H9 (cell line): ENCODE data around the gene ARHGAP45. TPM values are rescaled to one million over a fixed set of nuclear protein-coding genes. Genes with fewer than 3 reads are reported as not detected.

Experiments
- DNase-seq: peaks from one replicate; pipeline ENCODE4 v3.0.0-alpha.2; 2017
- H2AFZ ChIP-seq: one replicate; pipeline ENCODE4 v1.6.1; 2013; ENCODE audit warnings: mild to moderate bottlenecking, low read length, control low read depth, moderate library complexity
- H2AK5ac ChIP-seq: 2 replicates; pipeline ENCODE4 v1.6.1; 2013; ENCODE audit warnings: low read length, control low read depth, mixed read lengths; ENCODE audit not compliant: insufficient read length
- H2BK120ac ChIP-seq: one replicate; pipeline ENCODE4 v1.6.1; 2013; ENCODE audit warnings: low read depth, mild to moderate bottlenecking, low read length, control low read depth, inconsistent platforms; ENCODE audit not compliant: poor library complexity, severe bottlenecking
- H2BK12ac ChIP-seq: 2 replicates; pipeline ENCODE4 v1.6.1; 2013; ENCODE audit warnings: low read length, control low read depth, mixed read lengths, low read depth; ENCODE audit not compliant: insufficient read length
- H2BK15ac ChIP-seq: 2 replicates; pipeline ENCODE4 v1.6.1; 2013; ENCODE audit warnings: low read depth, low read length, control low read depth
- H2BK20ac ChIP-seq: one replicate; pipeline ENCODE4 v1.6.1; 2013; ENCODE audit warnings: low read depth, mild to moderate bottlenecking, low read length, control low read depth, inconsistent platforms; ENCODE audit not compliant: poor library complexity, severe bottlenecking
- H2BK5ac ChIP-seq: 2 replicates; pipeline ENCODE4 v1.6.1; 2013; ENCODE audit warnings: low read length, control low read depth, mixed read lengths; ENCODE audit not compliant: insufficient read length
- H3K14ac ChIP-seq: 2 replicates; pipeline ENCODE4 v1.6.1; 2013; ENCODE audit warnings: low read length, control low read depth; ENCODE audit not compliant: insufficient read depth
- H3K18ac ChIP-seq: 2 replicates; pipeline ENCODE4 v1.6.1; 2013; ENCODE audit warnings: low read depth, mild to moderate bottlenecking, mixed read lengths, low read length, control low read depth; ENCODE audit not compliant: insufficient read length
- H3K23ac ChIP-seq: 2 replicates; pipeline ENCODE4 v1.6.1; 2013; ENCODE audit warnings: low read length, control low read depth, mixed read lengths, low read depth; ENCODE audit not compliant: insufficient read length
- H3K23me2 ChIP-seq: 2 replicates; pipeline ENCODE4 v1.6.1; 2013; ENCODE audit warnings: low read depth, mild to moderate bottlenecking, mixed read lengths, low read length, control low read depth; ENCODE audit not compliant: insufficient read length, poor library complexity, severe bottlenecking
- H3K27ac ChIP-seq: 2 replicates; pipeline ENCODE4 v1.5.1; 2013; ENCODE audit warnings: low read length, control low read depth, mixed read lengths, low read depth; ENCODE audit not compliant: insufficient read length
- H3K27me3 ChIP-seq: 2 replicates; pipeline ENCODE4 v1.6.1; 2013; ENCODE audit warnings: low read length, control low read depth, inconsistent platforms; ENCODE audit not compliant: insufficient read depth
- H3K4ac ChIP-seq: 2 replicates; pipeline ENCODE4 v1.6.1; 2013; ENCODE audit warnings: low read depth, mild to moderate bottlenecking, control low read depth, inconsistent platforms, low read length, moderate library complexity
- H3K4me1 ChIP-seq: 2 replicates; pipeline ENCODE4 v1.6.1; 2013; ENCODE audit warnings: low read length, control low read depth, inconsistent platforms; ENCODE audit not compliant: insufficient read depth
- H3K4me2 ChIP-seq: 2 replicates; pipeline ENCODE4 v1.6.1; 2013; ENCODE audit warnings: low read length, control low read depth, mixed read lengths; ENCODE audit not compliant: insufficient read length, insufficient read depth
- H3K56ac ChIP-seq: 2 replicates; pipeline ENCODE4 v1.6.1; 2013; ENCODE audit warnings: low read depth, mild to moderate bottlenecking, mixed read lengths, low read length, control low read depth; ENCODE audit not compliant: insufficient read length
- H3K79me1 ChIP-seq: 2 replicates; pipeline ENCODE4 v1.6.1; 2013; ENCODE audit warnings: low read depth, mild to moderate bottlenecking, moderate library complexity, low read length, control low read depth, inconsistent platforms; ENCODE audit not compliant: insufficient read depth, poor library complexity, severe bottlenecking
- H3K79me2 ChIP-seq: 2 replicates; pipeline ENCODE4 v1.6.1; 2013; ENCODE audit warnings: low read length, control low read depth, inconsistent platforms; ENCODE audit not compliant: insufficient read depth
- H3K9ac ChIP-seq: 2 replicates; pipeline ENCODE4 v1.6.1; 2013; ENCODE audit warnings: low read length, control low read depth, mixed read lengths; ENCODE audit not compliant: insufficient read length; ENCODE audit errors: extremely low read depth
- H3K9me3 ChIP-seq: one replicate; pipeline ENCODE4 v1.6.1; 2013; ENCODE audit warnings: low read depth, low read length, inconsistent platforms; ENCODE audit not compliant: control insufficient read depth
- H3T11ph ChIP-seq: one replicate; pipeline ENCODE4 v1.6.1; 2013; ENCODE audit warnings: mild to moderate bottlenecking, low read length, control low read depth, inconsistent platforms
- H4K20me1 ChIP-seq: one replicate; pipeline ENCODE4 v1.6.1; 2013; ENCODE audit not compliant: control insufficient read depth, insufficient read length, insufficient read depth
- H4K5ac ChIP-seq: 2 replicates; pipeline ENCODE4 v1.6.1; 2013; ENCODE audit warnings: low read depth, mild to moderate bottlenecking, mixed read lengths, low read length, control low read depth; ENCODE audit not compliant: insufficient read length
- H4K8ac ChIP-seq: replicated peaks from 2 replicates; pipeline ENCODE4 v1.6.1; 2013; ENCODE audit warnings: low read length, control low read depth, mixed read lengths, low read depth; ENCODE audit not compliant: insufficient read length
- H4K91ac ChIP-seq: 2 replicates; pipeline ENCODE4 v1.6.1; 2013; ENCODE audit warnings: low read depth, mild to moderate bottlenecking, moderate library complexity, mixed read lengths, low read length, control low read depth; ENCODE audit not compliant: insufficient read length
- H3K27ac Mint-ChIP-seq, 3 experiments: 2 replicates in 2 of 3; 3 replicates in 1 of 3; pipeline ENCODE4 v1.8.0; 2020 to 2021; ENCODE audit warnings: mixed read lengths in 3 of 3, mild to moderate bottlenecking in 1 of 3, moderate library complexity in 1 of 3
- H3K27me3 Mint-ChIP-seq: 2 replicates; pipeline ENCODE4 v1.8.0; 2021; ENCODE audit warnings: low read depth, mild to moderate bottlenecking, moderate library complexity, mixed read lengths
- H3K36me3 Mint-ChIP-seq, 3 experiments: 2 replicates in 2 of 3; 3 replicates in 1 of 3; pipeline ENCODE4 v1.8.0; 2020 to 2021; ENCODE audit warnings: low read depth in 3 of 3, mixed read lengths in 3 of 3; ENCODE audit not compliant: insufficient read depth in 1 of 3
- H3K4me1 Mint-ChIP-seq, 2 experiments: 2 replicates each; pipeline ENCODE4 v1.8.0; 2020; ENCODE audit warnings: mixed read lengths in 2 of 2
- H3K4me3 Mint-ChIP-seq, 2 experiments: 2 replicates in 1 of 2; 3 replicates in 1 of 2; pipeline ENCODE4 v1.8.0; 2020 to 2021; ENCODE audit warnings: mild to moderate bottlenecking in 2 of 2, mixed read lengths in 2 of 2, moderate library complexity in 1 of 2
- H3K9me3 Mint-ChIP-seq, 2 experiments: 2 replicates in 1 of 2; 3 replicates in 1 of 2; pipeline ENCODE4 v1.8.0; 2020; ENCODE audit warnings: mild to moderate bottlenecking in 2 of 2, mixed read lengths in 2 of 2, moderate library complexity in 1 of 2
- CTCF ChIP-seq: fragments of 200-600 bp; sonication (generic); conservative IDR thresholded peaks from 3 replicates; pipeline ENCODE4 v1.8.0; 2021; ENCODE audit warnings: antibody characterized with exemption, mild to moderate bottlenecking
- WGBS: extraction: QIAGEN DNeasy Blood & Tissue Kit; methylation state at CpG from one replicate; pipeline ENCODE4 v1.1.7; 2013; ENCODE audit warnings: missing lambda C conversion rate, low lambda C conversion rate, mixed read lengths; ENCODE audit not compliant: insufficient read length; ENCODE audit errors: extremely low coverage; 5-methylcytosine and 5-hydroxymethylcytosine counted together
- total RNA-seq: library from RNA; stranded (reverse); gene quantifications from 2 replicates; pipeline ENCODE4 v1.2.1, GENCODE V29; 2021

The ARHGAP45 gene
- total RNA-seq, 1 experiment from 2014 or later: 39.8 TPM

DNA sequence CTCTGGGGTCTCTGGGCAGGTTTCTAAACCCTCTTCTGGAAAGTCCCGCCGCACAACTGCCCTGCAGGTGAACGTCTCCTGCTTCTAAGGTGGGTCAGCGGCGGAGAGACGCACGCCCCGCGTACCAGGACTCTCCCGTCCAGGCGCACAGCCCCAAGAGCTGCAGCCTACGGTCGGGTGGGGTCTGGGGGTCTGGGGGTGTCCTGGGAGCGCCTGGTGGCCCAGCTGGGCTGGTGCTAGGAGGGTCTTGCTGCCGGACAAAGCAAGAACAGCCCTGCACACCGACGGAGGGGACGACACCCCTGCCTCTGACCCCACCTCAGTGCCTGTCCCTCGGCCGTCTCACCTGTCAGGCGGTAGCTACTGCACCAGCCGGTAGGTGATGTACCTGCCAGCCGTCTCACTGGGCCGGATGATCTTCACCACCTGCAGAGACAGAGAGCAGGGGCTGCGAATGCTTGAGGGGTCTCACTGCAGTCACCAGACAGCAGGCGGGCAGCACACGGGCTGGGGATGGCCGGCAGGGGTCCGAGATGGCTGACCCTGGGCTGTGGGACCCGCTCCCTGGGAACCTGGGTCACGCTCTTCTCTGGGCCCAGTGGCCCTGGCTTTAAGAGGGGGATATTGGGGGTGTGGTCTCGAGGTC lies 22.3 kb downstream of the ARHGAP45 start:
- no peak for TF ChIP-seq CTCF
- peaks cover 17 to 57% (median 48%) of the 10 kb centered on the region in 3 experiments; a peak in 6 of 7 replicates for H3K36me3 Mint-ChIP-seq

More for the DNA sequence above, 22.3 kb downstream of the ARHGAP45 start:
- Mint-ChIP-seq H3K4me3 (no peak overlapping the region), H3K9me3 (no peaks in the 10 kb centered on the region), H3K27ac (no peak overlapping the region), H3K4me1 (peaks cover 0 to 8% of the 10 kb centered on the region in 2 experiments; a peak in 3 of 4 replicates), H3K27me3 (no peaks in the 10 kb centered on the region)
- peaks cover 1% of the 10 kb centered on the region for H3K23me2 ChIP-seq
- no peak overlapping the region for H2BK20ac ChIP-seq
- H3K18ac ChIP-seq: no peak overlapping the region
- H3K9ac ChIP-seq: no peak overlapping the region
- no peak overlapping the region for H3K27ac ChIP-seq
- H4K91ac ChIP-seq: no peak overlapping the region
- peaks cover 7% of the 10 kb centered on the region; the same call in 1 of the 2 replicates for H3K79me2 ChIP-seq
- H4K20me1 ChIP-seq: no peaks in the 10 kb centered on the region
- no peaks in the 10 kb centered on the region; the same call in 1 of the 2 replicates for H3K4me1 ChIP-seq
- no peaks in the 10 kb centered on the region for H3K27me3 ChIP-seq
- no peak for DNase-seq
- no peak overlapping the region for H2BK120ac ChIP-seq
- no peak overlapping the region for H3K56ac ChIP-seq
- no peak overlapping the region for H3K23ac ChIP-seq
- peaks cover 6% of the 10 kb centered on the region for H3K79me1 ChIP-seq
- no peak overlapping the region for H4K5ac ChIP-seq
- no peak overlapping the region for H3K14ac ChIP-seq
- no peak overlapping the region for H2AK5ac ChIP-seq
- no CpG with 5 or more reads among the region's 32 CpGs for WGBS
- no peak overlapping the region for H3K4ac ChIP-seq
- H2BK12ac ChIP-seq: no peak overlapping the region
- H4K8ac ChIP-seq: no peak overlapping the region
- no peaks in the 10 kb centered on the region for H3K9me3 ChIP-seq
- no peak overlapping the region for H2BK15ac ChIP-seq
- no peak overlapping the region for H2BK5ac ChIP-seq
- H3K4me2 ChIP-seq: no peak overlapping the region
- H3T11ph ChIP-seq: no peak overlapping the region
- no peak overlapping the region for H2AFZ ChIP-seq
